ENCODE results near the gene VAPA. TPM values are rescaled to one million over a fixed set of nuclear protein-coding genes. Genes with fewer than 3 reads are reported as not detected.

Gene VAPA
- total RNA-seq, 4 donors from 2014 or later: 188 to 221 (median 209) TPM

DNA sequence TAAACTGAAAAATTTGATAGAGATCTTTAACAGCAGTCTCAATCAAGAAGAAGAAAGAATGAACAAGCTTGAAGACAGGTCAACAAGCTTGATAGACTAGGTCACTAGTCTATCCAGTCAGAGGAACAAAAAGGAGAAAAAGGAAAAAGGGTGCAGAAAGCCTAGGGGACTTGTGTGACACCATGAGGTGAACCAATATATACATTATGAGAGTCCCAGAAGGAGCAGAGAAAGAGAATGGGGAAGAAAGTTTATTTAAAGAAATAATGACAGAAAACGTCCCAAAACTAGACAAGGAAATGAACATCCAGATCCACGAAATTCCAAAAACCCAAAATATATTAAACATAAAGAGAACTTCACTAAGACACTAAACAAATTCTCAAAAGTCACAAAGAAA, 84.5 kb downstream of the VAPA start:
- H3K4me3 ChIP-seq (ENCODE audit: low read depth, poor library complexity, severe bottlenecking): no peak overlapping the region
- no peak for TF ChIP-seq POLR2A (IDR thresholded peaks at IDR 0.05)
- TF ChIP-seq, protein P1, sequence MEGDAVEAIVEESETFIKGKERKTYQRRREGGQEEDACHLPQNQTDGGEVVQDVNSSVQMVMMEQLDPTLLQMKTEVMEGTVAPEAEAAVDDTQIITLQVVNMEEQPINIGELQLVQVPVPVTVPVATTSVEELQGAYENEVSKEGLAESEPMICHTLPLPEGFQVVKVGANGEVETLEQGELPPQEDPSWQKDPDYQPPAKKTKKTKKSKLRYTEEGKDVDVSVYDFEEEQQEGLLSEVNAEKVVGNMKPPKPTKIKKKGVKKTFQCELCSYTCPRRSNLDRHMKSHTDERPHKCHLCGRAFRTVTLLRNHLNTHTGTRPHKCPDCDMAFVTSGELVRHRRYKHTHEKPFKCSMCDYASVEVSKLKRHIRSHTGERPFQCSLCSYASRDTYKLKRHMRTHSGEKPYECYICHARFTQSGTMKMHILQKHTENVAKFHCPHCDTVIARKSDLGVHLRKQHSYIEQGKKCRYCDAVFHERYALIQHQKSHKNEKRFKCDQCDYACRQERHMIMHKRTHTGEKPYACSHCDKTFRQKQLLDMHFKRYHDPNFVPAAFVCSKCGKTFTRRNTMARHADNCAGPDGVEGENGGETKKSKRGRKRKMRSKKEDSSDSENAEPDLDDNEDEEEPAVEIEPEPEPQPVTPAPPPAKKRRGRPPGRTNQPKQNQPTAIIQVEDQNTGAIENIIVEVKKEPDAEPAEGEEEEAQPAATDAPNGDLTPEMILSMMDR (IDR thresholded peaks at IDR 0.05): no peak
- DNase-seq (ENCODE audit: low spot score in 2 of 2): no peak
- 93 to 95% methylated on average over 2 of the region's 2 CpGs for WGBS, 2 donors
- intact Hi-C loops (cut with DNase I; ENCODE audit: low total_unique reads): no loop called here

DNA sequence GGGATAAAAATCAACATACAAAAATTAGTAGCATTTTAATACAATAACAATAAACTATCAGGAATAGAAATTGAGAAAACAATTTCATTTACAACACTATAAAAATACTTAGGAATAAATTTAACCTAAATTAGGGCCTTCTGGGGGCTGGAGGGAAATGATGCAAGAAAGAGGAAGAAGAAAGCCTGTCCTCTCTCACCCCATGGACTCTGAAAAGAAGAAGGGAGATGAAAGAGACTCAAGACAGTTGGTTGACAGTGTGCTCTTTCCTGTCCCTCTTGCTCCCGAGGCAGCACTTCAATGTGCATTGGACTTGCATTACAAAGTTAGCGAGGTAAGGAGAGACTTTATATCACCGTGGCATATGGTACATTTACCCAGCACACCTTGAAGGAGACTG, 88.5 kb downstream of the VAPA start:
- intact Hi-C loops (cut with DNase I; ENCODE audit: low total_unique reads): no loop called here
- TF ChIP-seq POLR2A (IDR thresholded peaks at IDR 0.05): no peak
- TF ChIP-seq, protein P1 (IDR thresholded peaks at IDR 0.05): no peak
- no peak overlapping the region for H3K4me3 ChIP-seq (ENCODE audit: low read depth, poor library complexity, severe bottlenecking)
- DNase-seq (ENCODE audit: low spot score in 2 of 2): no peak
- WGBS, 2 donors: 85 to 89% methylated on average over 3 of the region's 3 CpGs

- H3K4me3 ChIP-seq (ENCODE audit: low read depth, poor library complexity, severe bottlenecking): no peak overlapping the region
- DNase-seq (ENCODE audit: low spot score in 2 of 2): no peak
- 83 to 95% methylated on average over 1 of the region's 1 CpG for WGBS, 2 donors
- intact Hi-C loops (cut with DNase I; ENCODE audit: low total_unique reads): no loop called here
- no peak for TF ChIP-seq POLR2A (IDR thresholded peaks at IDR 0.05)
- TF ChIP-seq, protein P1 (IDR thresholded peaks at IDR 0.05): no peak
Measured at GRCh38 chr18:10003281-10003680, 89.5 kb downstream of the VAPA start.

- TF ChIP-seq, protein P1 (IDR thresholded peaks at IDR 0.05): no peak
- no peak for TF ChIP-seq POLR2A (IDR thresholded peaks at IDR 0.05)
- no peak overlapping the region for H3K4me3 ChIP-seq (ENCODE audit: low read depth, poor library complexity, severe bottlenecking)
- intact Hi-C loops (cut with DNase I; ENCODE audit: low total_unique reads): no loop called here
- 91 to 92% methylated on average over 7 of the region's 7 CpGs for WGBS, 2 donors
- DNase-seq (ENCODE audit: low spot score in 2 of 2): no peak
Measured at GRCh38 chr18:10003866-10004265, 90.0 kb downstream of the VAPA start.

DNA sequence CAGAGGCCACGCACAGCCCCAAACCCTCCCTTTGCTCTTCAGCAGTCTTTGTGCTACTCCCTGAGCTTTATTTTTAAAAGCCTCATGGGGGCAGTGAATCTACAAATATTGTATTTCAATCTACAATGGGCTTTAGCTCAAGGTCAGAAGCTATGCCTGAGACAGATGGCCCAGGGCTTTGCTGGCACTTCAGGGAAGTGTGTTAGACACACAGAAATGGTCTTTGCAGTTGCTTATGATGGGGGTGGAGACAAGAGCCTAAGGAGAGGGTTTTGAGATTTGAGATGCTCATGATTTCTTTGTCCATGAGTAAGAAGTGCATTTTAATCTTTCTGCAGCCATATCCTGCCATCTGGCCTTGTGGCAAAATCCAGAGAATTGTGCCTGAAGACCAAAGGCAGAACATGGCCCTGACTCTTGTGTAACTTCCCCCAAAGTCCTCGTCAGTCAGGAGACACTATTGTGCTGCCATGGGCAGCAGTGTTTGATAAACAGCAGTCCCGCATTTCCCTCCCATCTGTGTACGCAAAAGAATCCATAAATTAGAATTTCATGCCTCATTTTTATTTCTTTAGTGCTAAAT, 92.6 kb downstream of the VAPA start:
- DNase-seq (ENCODE audit: low spot score in 2 of 2): peak in 1 of 2 donors; percentile 45
- intact Hi-C loops (cut with DNase I; ENCODE audit: low total_unique reads): no loop called here

More for the DNA sequence above, 92.6 kb downstream of the VAPA start:
- H3K4me3 ChIP-seq (ENCODE audit: low read depth, poor library complexity, severe bottlenecking): no peak overlapping the region
- WGBS, 2 donors: 52 to 61% methylated on average over 4 of the region's 4 CpGs
- TF ChIP-seq POLR2A (IDR thresholded peaks at IDR 0.05): no peak
- TF ChIP-seq, protein P1 (IDR thresholded peaks at IDR 0.05): no peak

Data from lower leg skin (tissue), 4 donors.